ENCODE results near the gene DNPEP.

DNA sequence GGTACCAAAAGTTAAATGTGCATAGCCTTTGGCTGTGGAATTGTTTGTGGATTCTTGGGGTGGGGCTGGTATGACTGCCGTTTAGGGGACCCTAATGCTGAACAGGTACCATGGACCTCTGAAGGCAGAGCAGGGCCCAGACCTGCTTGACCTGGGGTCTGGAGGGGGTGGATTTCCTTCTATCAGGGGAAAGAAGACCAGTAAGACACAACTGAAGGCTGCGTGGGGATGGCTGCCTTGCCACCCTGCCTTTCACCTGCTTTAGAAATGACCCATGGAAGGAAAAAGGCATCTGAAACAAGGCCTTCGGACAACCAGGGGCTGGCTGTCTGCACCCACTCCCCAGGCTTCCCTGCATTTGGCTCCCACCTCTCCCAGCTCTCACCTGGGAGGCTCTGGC is 37.5 kb downstream of the DNPEP start:
- TF ChIP-seq, protein P1, sequence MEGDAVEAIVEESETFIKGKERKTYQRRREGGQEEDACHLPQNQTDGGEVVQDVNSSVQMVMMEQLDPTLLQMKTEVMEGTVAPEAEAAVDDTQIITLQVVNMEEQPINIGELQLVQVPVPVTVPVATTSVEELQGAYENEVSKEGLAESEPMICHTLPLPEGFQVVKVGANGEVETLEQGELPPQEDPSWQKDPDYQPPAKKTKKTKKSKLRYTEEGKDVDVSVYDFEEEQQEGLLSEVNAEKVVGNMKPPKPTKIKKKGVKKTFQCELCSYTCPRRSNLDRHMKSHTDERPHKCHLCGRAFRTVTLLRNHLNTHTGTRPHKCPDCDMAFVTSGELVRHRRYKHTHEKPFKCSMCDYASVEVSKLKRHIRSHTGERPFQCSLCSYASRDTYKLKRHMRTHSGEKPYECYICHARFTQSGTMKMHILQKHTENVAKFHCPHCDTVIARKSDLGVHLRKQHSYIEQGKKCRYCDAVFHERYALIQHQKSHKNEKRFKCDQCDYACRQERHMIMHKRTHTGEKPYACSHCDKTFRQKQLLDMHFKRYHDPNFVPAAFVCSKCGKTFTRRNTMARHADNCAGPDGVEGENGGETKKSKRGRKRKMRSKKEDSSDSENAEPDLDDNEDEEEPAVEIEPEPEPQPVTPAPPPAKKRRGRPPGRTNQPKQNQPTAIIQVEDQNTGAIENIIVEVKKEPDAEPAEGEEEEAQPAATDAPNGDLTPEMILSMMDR (IDR thresholded peaks at IDR 0.05), result no peak
- no peak for TF ChIP-seq POLR2A (IDR thresholded peaks at IDR 0.05)

All from right lobe of liver (tissue), 4 donors.